Skeletal muscle satellite cell (primary cell): Measurements from ENCODE around the gene VPS18.

Experiments used
- H3K27me3 ChIP-seq: 2 replicates; pipeline ENCODE4 v1.7.0; 2013; ENCODE audit warnings: low read length; ENCODE audit not compliant: control insufficient read depth, insufficient read depth
- H3K36me3 ChIP-seq: 2 replicates; pipeline ENCODE4 v1.7.0; 2013; ENCODE audit warnings: mild to moderate bottlenecking, control low read depth, low read length; ENCODE audit not compliant: insufficient read depth
- H3K4me1 ChIP-seq: 2 replicates; pipeline ENCODE4 v1.7.0; 2013; ENCODE audit warnings: low read length; ENCODE audit not compliant: control insufficient read depth, insufficient read depth
- H3K4me2 ChIP-seq: 2 replicates; pipeline ENCODE4 v1.7.0; 2013; ENCODE audit warnings: mild to moderate bottlenecking, low read length
- H3K4me3 ChIP-seq: 2 replicates; pipeline ENCODE4 v1.7.0; 2013; ENCODE audit warnings: low read length
- H3K9ac ChIP-seq: 2 replicates; pipeline ENCODE4 v1.7.0; 2013; ENCODE audit warnings: mild to moderate bottlenecking, low read depth, low read length, moderate library complexity
- H3K9me3 ChIP-seq: replicated peaks from 2 replicates; pipeline ENCODE4 v1.7.0; 2013; ENCODE audit warnings: mild to moderate bottlenecking, control low read depth, low read length

The VPS18 gene

GRCh38 chr15:40917585-40917984 is 23.3 kb downstream of the VPS18 start:
- no peaks in the 10 kb centered on the region for H3K4me1 ChIP-seq
- H3K9ac ChIP-seq = no peak overlapping the region
- no peak overlapping the region for H3K4me3 ChIP-seq
- no peaks in the 10 kb centered on the region for H3K36me3 ChIP-seq
- peaks cover 5% of the 10 kb centered on the region for H3K27me3 ChIP-seq
- no peak overlapping the region for H3K4me2 ChIP-seq
- no peaks in the 10 kb centered on the region for H3K9me3 ChIP-seq

- no peaks in the 10 kb centered on the region for H3K36me3 ChIP-seq
- no peaks in the 10 kb centered on the region for H3K4me1 ChIP-seq
- no peak overlapping the region for H3K4me2 ChIP-seq
- H3K4me3 ChIP-seq = no peak overlapping the region
- H3K27me3 ChIP-seq = peaks cover 5% of the 10 kb centered on the region
- H3K9ac ChIP-seq = no peak overlapping the region
- no peaks in the 10 kb centered on the region for H3K9me3 ChIP-seq
Measured at GRCh38 chr15:40918146-40918798, 24.0 kb downstream of the VPS18 start.

GRCh38 chr15:40918799-40919392 is 24.6 kb downstream of the VPS18 start:
- H3K9me3 ChIP-seq = no peaks in the 10 kb centered on the region
- no peaks in the 10 kb centered on the region for H3K36me3 ChIP-seq
- H3K27me3 ChIP-seq = peaks cover 5% of the 10 kb centered on the region
- H3K4me1 ChIP-seq = no peaks in the 10 kb centered on the region
- H3K9ac ChIP-seq = no peak overlapping the region
- H3K4me2 ChIP-seq = no peak overlapping the region
- no peak overlapping the region for H3K4me3 ChIP-seq

- Histone ChIP-seq H3K36me3 (no peaks in the 10 kb centered on the region), H3K4me2 (no peak overlapping the region), H3K9me3 (no peaks in the 10 kb centered on the region), H3K9ac (no peak overlapping the region), H3K27me3 (peaks cover 21% of the 10 kb centered on the region), H3K4me1 (peaks cover 11% of the 10 kb centered on the region), H3K4me3 (no peak overlapping the region)
Measured at GRCh38 chr15:40921949-40922607, 27.8 kb downstream of the VPS18 start.

- Histone ChIP-seq H3K27me3 (peaks cover 27% of the 10 kb centered on the region), H3K36me3 (no peaks in the 10 kb centered on the region), H3K9ac (no peak overlapping the region), H3K9me3 (no peaks in the 10 kb centered on the region), H3K4me1 (peaks cover 11% of the 10 kb centered on the region), H3K4me2 (no peak overlapping the region), H3K4me3 (no peak overlapping the region)
Measured at GRCh38 chr15:40922608-40923005, 28.4 kb downstream of the VPS18 start.

GRCh38 chr15:40923551-40923950 is 29.3 kb downstream of the VPS18 start:
- H3K9me3 ChIP-seq = no peaks in the 10 kb centered on the region
- no peaks in the 10 kb centered on the region for H3K36me3 ChIP-seq
- peaks cover 12% of the 10 kb centered on the region for H3K4me1 ChIP-seq
- H3K4me3 ChIP-seq = no peak overlapping the region
- H3K9ac ChIP-seq = no peak overlapping the region
- peaks cover 32% of the 10 kb centered on the region for H3K27me3 ChIP-seq
- no peak overlapping the region for H3K4me2 ChIP-seq

- Histone ChIP-seq H3K9me3 (no peaks in the 10 kb centered on the region), H3K4me2 (peak overlapping the region; percentile 65), H3K36me3 (no peaks in the 10 kb centered on the region), H3K9ac (no peak overlapping the region), H3K27me3 (peaks cover 51% of the 10 kb centered on the region), H3K4me3 (peak overlapping the region; percentile 41), H3K4me1 (peaks cover 31% of the 10 kb centered on the region)
Measured at GRCh38 chr15:40925495-40925862, 31.2 kb downstream of the VPS18 start.

GRCh38 chr15:40925863-40926658 is 31.8 kb downstream of the VPS18 start:
- Histone ChIP-seq H3K36me3 (no peaks in the 10 kb centered on the region), H3K4me1 (peaks cover 36% of the 10 kb centered on the region), H3K27me3 (peaks cover 57% of the 10 kb centered on the region), H3K9me3 (no peaks in the 10 kb centered on the region), H3K4me3 (peak overlapping the region; percentile 41), H3K4me2 (peak overlapping the region; percentile 65), H3K9ac (no peak overlapping the region)

- Histone ChIP-seq H3K9me3 (no peaks in the 10 kb centered on the region), H3K9ac (no peak overlapping the region), H3K4me2 (peak overlapping the region; percentile 65), H3K27me3 (peaks cover 65% of the 10 kb centered on the region), H3K36me3 (no peaks in the 10 kb centered on the region), H3K4me3 (no peak overlapping the region), H3K4me1 (peaks cover 36% of the 10 kb centered on the region)
Measured at GRCh38 chr15:40926659-40927494, 32.6 kb downstream of the VPS18 start.

GRCh38 chr15:40927495-40927872 is 33.2 kb downstream of the VPS18 start:
- peak overlapping the region; percentile 13 for H3K4me2 ChIP-seq
- H3K36me3 ChIP-seq = no peaks in the 10 kb centered on the region
- no peak overlapping the region for H3K4me3 ChIP-seq
- peaks cover 70% of the 10 kb centered on the region for H3K27me3 ChIP-seq
- no peak overlapping the region for H3K9ac ChIP-seq
- H3K9me3 ChIP-seq = no peaks in the 10 kb centered on the region
- peaks cover 36% of the 10 kb centered on the region for H3K4me1 ChIP-seq
